ENCODE data around the gene TXLNG.

DNA sequence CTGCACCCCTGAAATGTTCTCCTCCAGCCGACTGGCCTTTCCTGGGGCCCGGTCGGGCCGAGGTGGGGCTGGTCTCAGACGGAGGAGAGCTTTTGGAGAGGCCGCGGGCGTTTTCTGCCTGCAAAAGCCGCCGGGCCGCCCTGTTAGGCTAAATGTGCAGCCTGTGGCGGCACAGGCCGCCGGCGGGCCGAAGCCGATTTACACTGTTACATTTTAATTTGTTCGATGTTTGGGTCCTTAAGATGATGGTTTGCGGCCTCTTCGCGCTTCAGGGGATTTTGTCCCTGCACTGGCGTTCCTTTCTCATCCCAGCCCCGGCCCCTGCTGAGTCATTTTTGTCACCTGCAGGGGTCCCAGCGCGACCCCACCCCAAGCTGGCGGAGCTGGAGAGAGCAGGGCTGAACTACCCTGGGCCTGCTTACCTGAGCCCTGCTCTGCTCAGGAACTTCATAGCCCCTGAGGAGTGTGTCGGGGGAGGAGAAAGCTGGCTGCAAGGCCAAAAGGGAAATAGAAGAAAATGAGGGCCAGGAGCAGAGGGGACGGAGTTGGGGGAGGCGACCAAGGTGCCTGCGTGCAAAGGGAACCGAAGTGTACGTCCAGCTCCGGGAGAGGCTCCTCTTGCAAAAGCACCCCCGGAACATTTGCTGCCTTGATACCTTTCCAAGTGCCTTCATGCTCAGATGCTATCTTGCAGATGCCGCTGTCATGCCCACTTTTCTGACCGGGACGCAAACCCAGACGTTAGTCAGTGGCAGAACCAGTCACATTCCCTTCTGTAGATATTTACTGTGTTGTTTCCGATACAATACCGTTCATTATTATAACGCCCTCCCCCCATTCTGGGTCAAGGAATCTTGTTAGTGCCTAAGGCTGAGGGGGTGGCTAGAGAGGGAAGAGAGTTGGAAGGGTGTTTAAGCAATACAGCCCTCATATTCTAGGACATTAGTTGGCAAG, 84.9 kb downstream of the TXLNG start:
- no peak for TF ChIP-seq SATB2 (CRISPR knock-in tag; IDR thresholded peaks at IDR 0.05)
- no peak for TF ChIP-seq POLR2AphosphoS5 (IDR thresholded peaks at IDR 0.05; ENCODE audit: low read depth, low read length)
- no peak for TF ChIP-seq SNRNP70 (IDR thresholded peaks at IDR 0.05; ENCODE audit: low read depth, low read length)
- TF ChIP-seq ZSCAN20 (CRISPR knock-in tag; IDR thresholded peaks at IDR 0.05; ENCODE audit: borderline replicate concordance): no peak
- no peak for TF ChIP-seq ZNF143 (CRISPR knock-in tag; IDR thresholded peaks at IDR 0.05)
- TF ChIP-seq PAX8 (CRISPR knock-in tag; IDR thresholded peaks at IDR 0.05; ENCODE audit: borderline replicate concordance): no peak
- no peak for TF ChIP-seq SMARCC2 (IDR thresholded peaks at IDR 0.05)
- no peak for TF ChIP-seq PCBP1 (IDR thresholded peaks at IDR 0.05; ENCODE audit: borderline replicate concordance, low read depth, low read length)
- TF ChIP-seq, protein P1, sequence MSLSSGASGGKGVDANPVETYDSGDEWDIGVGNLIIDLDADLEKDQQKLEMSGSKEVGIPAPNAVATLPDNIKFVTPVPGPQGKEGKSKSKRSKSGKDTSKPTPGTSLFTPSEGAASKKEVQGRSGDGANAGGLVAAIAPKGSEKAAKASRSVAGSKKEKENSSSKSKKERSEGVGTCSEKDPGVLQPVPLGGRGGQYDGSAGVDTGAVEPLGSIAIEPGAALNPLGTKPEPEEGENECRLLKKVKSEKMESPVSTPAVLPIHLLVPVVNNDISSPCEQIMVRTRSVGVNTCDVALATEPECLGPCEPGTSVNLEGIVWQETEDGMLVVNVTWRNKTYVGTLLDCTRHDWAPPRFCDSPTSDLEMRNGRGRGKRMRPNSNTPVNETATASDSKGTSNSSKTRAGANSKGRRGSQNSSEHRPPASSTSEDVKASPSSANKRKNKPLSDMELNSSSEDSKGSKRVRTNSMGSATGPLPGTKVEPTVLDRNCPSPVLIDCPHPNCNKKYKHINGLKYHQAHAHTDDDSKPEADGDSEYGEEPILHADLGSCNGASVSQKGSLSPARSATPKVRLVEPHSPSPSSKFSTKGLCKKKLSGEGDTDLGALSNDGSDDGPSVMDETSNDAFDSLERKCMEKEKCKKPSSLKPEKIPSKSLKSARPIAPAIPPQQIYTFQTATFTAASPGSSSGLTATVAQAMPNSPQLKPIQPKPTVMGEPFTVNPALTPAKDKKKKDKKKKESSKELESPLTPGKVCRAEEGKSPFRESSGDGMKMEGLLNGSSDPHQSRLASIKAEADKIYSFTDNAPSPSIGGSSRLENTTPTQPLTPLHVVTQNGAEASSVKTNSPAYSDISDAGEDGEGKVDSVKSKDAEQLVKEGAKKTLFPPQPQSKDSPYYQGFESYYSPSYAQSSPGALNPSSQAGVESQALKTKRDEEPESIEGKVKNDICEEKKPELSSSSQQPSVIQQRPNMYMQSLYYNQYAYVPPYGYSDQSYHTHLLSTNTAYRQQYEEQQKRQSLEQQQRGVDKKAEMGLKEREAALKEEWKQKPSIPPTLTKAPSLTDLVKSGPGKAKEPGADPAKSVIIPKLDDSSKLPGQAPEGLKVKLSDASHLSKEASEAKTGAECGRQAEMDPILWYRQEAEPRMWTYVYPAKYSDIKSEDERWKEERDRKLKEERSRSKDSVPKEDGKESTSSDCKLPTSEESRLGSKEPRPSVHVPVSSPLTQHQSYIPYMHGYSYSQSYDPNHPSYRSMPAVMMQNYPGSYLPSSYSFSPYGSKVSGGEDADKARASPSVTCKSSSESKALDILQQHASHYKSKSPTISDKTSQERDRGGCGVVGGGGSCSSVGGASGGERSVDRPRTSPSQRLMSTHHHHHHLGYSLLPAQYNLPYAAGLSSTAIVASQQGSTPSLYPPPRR (CRISPR knock-in tag; IDR thresholded peaks at IDR 0.05; ENCODE audit: borderline replicate concordance): no peak
- TF ChIP-seq KDM5B (CRISPR knock-in tag; IDR thresholded peaks at IDR 0.05; ENCODE audit: borderline replicate concordance): no peak
- TF ChIP-seq ZNF501 (CRISPR knock-in tag; IDR thresholded peaks at IDR 0.05): no peak
- no peak for TF ChIP-seq ZNF839 (CRISPR knock-in tag; IDR thresholded peaks at IDR 0.05; ENCODE audit: borderline replicate concordance)
- TF ChIP-seq, protein P2, sequence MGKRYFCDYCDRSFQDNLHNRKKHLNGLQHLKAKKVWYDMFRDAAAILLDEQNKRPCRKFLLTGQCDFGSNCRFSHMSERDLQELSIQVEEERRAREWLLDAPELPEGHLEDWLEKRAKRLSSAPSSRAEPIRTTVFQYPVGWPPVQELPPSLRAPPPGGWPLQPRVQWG (CRISPR knock-in tag; IDR thresholded peaks at IDR 0.05; ENCODE audit: borderline replicate concordance, low read depth): no peak
- TF ChIP-seq, protein P3, sequence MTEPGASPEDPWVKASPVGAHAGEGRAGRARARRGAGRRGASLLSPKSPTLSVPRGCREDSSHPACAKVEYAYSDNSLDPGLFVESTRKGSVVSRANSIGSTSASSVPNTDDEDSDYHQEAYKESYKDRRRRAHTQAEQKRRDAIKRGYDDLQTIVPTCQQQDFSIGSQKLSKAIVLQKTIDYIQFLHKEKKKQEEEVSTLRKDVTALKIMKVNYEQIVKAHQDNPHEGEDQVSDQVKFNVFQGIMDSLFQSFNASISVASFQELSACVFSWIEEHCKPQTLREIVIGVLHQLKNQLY (CRISPR knock-in tag; IDR thresholded peaks at IDR 0.05): no peak
